ENCODE data around the gene TEKT1. TPM values are rescaled to one million over a fixed set of nuclear protein-coding genes. Genes with fewer than 3 reads are reported as not detected.

The TEKT1 gene
- total RNA-seq, 1 experiment from 2014 or later: not detected

GRCh38 chr17:6753546-6753945 is 78.0 kb downstream of the TEKT1 start:
- TF ChIP-seq CTCF (conservative IDR thresholded peaks at IDR 0.05): no peak
- H3K4me2 ChIP-seq (ENCODE audit: insufficient read depth, insufficient read length, low read length): no peak overlapping the region
- no peak overlapping the region for H3K18ac ChIP-seq (ENCODE audit: insufficient read length, low read depth, low read length)
- no peak overlapping the region for H3K23ac ChIP-seq (ENCODE audit: insufficient read length, low read depth, low read length)
- no peak overlapping the region for H3K27ac ChIP-seq (ENCODE audit: insufficient read length, low read depth, low read length)
- H3K4ac ChIP-seq (ENCODE audit: low read depth, low read length): no peak overlapping the region
- no peak overlapping the region for H3T11ph ChIP-seq (ENCODE audit: low read length)
- H3K23me2 ChIP-seq (ENCODE audit: insufficient read length, low read depth, low read length, poor library complexity, severe bottlenecking): no peaks in the 10 kb centered on the region
- H3K79me1 ChIP-seq (ENCODE audit: insufficient read depth, low read depth, low read length, poor library complexity, severe bottlenecking): no peaks in the 10 kb centered on the region
- H4K8ac ChIP-seq (replicated peaks; ENCODE audit: insufficient read length, low read depth, low read length): no peak overlapping the region
- H2BK20ac ChIP-seq (ENCODE audit: low read depth, low read length, poor library complexity, severe bottlenecking): no peak overlapping the region
- H3K56ac ChIP-seq (ENCODE audit: insufficient read length, low read depth, low read length): no peak overlapping the region
- H3K14ac ChIP-seq (ENCODE audit: insufficient read depth, low read length): no peak overlapping the region
- no peaks in the 10 kb centered on the region for H4K20me1 ChIP-seq (ENCODE audit: control insufficient read depth, insufficient read depth, insufficient read length)
- H3K9ac ChIP-seq (ENCODE audit: extremely low read depth, insufficient read length, low read length): no peak overlapping the region
- H2AFZ ChIP-seq (ENCODE audit: low read length): no peak overlapping the region
- WGBS (ENCODE audit: extremely low coverage, insufficient read length, low lambda C conversion rate): no CpG with 5 or more reads among the region's 6 CpGs
- no peak overlapping the region for H2AK5ac ChIP-seq (ENCODE audit: insufficient read length, low read length)
- H3K4me1 Mint-ChIP-seq: peaks cover 30 to 33% of the 10 kb centered on the region in 2 experiments
- H3K4me1 ChIP-seq (ENCODE audit: insufficient read depth, low read length): peaks cover 9% of the 10 kb centered on the region; the same call in 1 of the 2 replicates
- no peaks in the 10 kb centered on the region for H3K9me3 ChIP-seq (ENCODE audit: control insufficient read depth, low read depth, low read length)
- H4K5ac ChIP-seq (ENCODE audit: insufficient read length, low read depth, low read length): no peak overlapping the region
- H4K91ac ChIP-seq (ENCODE audit: insufficient read length, low read depth, low read length): no peak overlapping the region
- no peak overlapping the region for H2BK12ac ChIP-seq (ENCODE audit: insufficient read length, low read depth, low read length)
- no peak overlapping the region for H2BK120ac ChIP-seq (ENCODE audit: low read depth, low read length, poor library complexity, severe bottlenecking)
- no peak overlapping the region for H3K27ac Mint-ChIP-seq
- peaks cover 2% of the 10 kb centered on the region for H3K27me3 Mint-ChIP-seq (ENCODE audit: low read depth)
- H3K36me3 Mint-ChIP-seq (ENCODE audit: insufficient read depth in 1 of 3, low read depth in 3 of 3): peaks cover 0 to 2% (median 0%) of the 10 kb centered on the region in 3 experiments; a peak in 1 of 7 replicates
- no peak overlapping the region for H2BK15ac ChIP-seq (ENCODE audit: low read depth, low read length)
- H3K4me3 Mint-ChIP-seq: no peak overlapping the region
- H2BK5ac ChIP-seq (ENCODE audit: insufficient read length, low read length): no peak overlapping the region
- no peaks in the 10 kb centered on the region for H3K79me2 ChIP-seq (ENCODE audit: insufficient read depth, low read length)
- no peak for DNase-seq
- H3K27me3 ChIP-seq (ENCODE audit: insufficient read depth, low read length): no peaks in the 10 kb centered on the region
- H3K9me3 Mint-ChIP-seq: peaks cover 2 to 4% of the 10 kb centered on the region in 2 experiments; a peak in 3 of 5 replicates
